Kidney (tissue), 14 donors: Measurements from ENCODE around the gene NKX1-1. TPM values are rescaled to one million over a fixed set of nuclear protein-coding genes. Genes with fewer than 3 reads are reported as not detected.

ENCODE experiments used
- DNase-seq, 5 donors: peaks; one replicate each; pipeline ENCODE4 v3.0.0-alpha.2; 2013 to 2020
- FAIRE-seq: peaks from 2 replicates; lab custom pipeline; 2012; peaks lifted over from hg19 to GRCh38; lab: Jason Lieb, UNC
- H3K27ac ChIP-seq, 2 donors: one replicate each; pipeline ENCODE4 v1.7.0; 2013; ENCODE audit warnings: low read depth in 2 of 2, low read length in 2 of 2, inconsistent platforms in 1 of 2
- H3K27me3 ChIP-seq: one replicate; pipeline ENCODE4 v1.7.1; 2013; ENCODE audit warnings: low read length, inconsistent platforms; ENCODE audit not compliant: control insufficient read depth, insufficient read depth
- H3K36me3 ChIP-seq, 3 donors: one replicate each; pipeline versions ENCODE4 v1.7.0 to v1.7.1; 2013; ENCODE audit warnings: low read length in 3 of 3, control low read depth in 1 of 3, inconsistent platforms in 1 of 3; ENCODE audit not compliant: insufficient read depth in 3 of 3, control insufficient read depth in 2 of 3
- H3K4me1 ChIP-seq, 3 donors: one replicate each; pipeline versions ENCODE4 v1.7.0 to v1.7.1; 2013; ENCODE audit warnings: low read length in 3 of 3, inconsistent platforms in 1 of 3, low read depth in 1 of 3; ENCODE audit not compliant: control insufficient read depth in 2 of 3, insufficient read depth in 2 of 3
- H3K4me3 ChIP-seq, 3 donors: one replicate each; pipeline versions ENCODE4 v1.7.0 to v1.8.1; 2013; ENCODE audit warnings: low read length in 3 of 3, control low read depth in 1 of 3, inconsistent platforms in 1 of 3
- H3K9ac ChIP-seq, 3 donors: one replicate each; pipeline versions ENCODE4 v1.7.0 to v1.7.1; 2013; ENCODE audit warnings: low read length in 3 of 3, control low read depth in 1 of 3, inconsistent platforms in 1 of 3
- H3K9me3 ChIP-seq, 3 donors: one replicate each; pipeline versions ENCODE4 v1.7.0 to v1.7.1; 2013; ENCODE audit warnings: low read length in 3 of 3, control low read depth in 1 of 3, inconsistent platforms in 1 of 3; ENCODE audit not compliant: control insufficient read depth in 2 of 3, insufficient read depth in 1 of 3
- intact Hi-C: fragments of 100-400 bp; cut with DNase I; formaldehyde crosslinking; loops from one replicate; pipeline ENCODE4 v1.11.1; 2022
- polyA plus RNA-seq: library from polyadenylated mRNA; stranded (reverse); fragments of 350-450 nt; fragmentation: Illumina TruSeq; extraction: RNeasy Lipid Tissue Mini Kit (QIAGEN cat#74804); gene quantifications from one replicate; pipeline ENCODE4 v1.2.3, GENCODE V29; 2014; ENCODE audit warnings: low read depth, low replicate concordance; ENCODE audit not compliant: insufficient read depth
- total RNA-seq: library from RNA; stranded (reverse); fragmentation: NEBNext Ultra II Directional; extraction: Animal tissue kit (Norgen Biotek cat#: 25700); gene quantifications from one replicate; pipeline ENCODE4 v1.2.1, GENCODE V29; 2021
- TF ChIP-seq, protein P1 (sequence below): IDR thresholded peaks from 3 replicates; pipeline ENCODE4 v1.5.1; 2012; ENCODE audit warnings: mild to moderate bottlenecking, moderate library complexity, borderline replicate concordance; ENCODE audit not compliant: insufficient read depth; ENCODE audit errors: extremely low read depth
- donor health status: control.
- donor health status: control.
- donor health status: control.
- donor health status: control.
- donor health status: control.
- donor health status: DM: yes; HTN: yes; CAD: no.
- donor health status: Normal renal cell carcinoma (clear cell type).

Gene NKX1-1
- total and polyA plus RNA-seq, 2 donors from 2014 or later, result not detected

DNA sequence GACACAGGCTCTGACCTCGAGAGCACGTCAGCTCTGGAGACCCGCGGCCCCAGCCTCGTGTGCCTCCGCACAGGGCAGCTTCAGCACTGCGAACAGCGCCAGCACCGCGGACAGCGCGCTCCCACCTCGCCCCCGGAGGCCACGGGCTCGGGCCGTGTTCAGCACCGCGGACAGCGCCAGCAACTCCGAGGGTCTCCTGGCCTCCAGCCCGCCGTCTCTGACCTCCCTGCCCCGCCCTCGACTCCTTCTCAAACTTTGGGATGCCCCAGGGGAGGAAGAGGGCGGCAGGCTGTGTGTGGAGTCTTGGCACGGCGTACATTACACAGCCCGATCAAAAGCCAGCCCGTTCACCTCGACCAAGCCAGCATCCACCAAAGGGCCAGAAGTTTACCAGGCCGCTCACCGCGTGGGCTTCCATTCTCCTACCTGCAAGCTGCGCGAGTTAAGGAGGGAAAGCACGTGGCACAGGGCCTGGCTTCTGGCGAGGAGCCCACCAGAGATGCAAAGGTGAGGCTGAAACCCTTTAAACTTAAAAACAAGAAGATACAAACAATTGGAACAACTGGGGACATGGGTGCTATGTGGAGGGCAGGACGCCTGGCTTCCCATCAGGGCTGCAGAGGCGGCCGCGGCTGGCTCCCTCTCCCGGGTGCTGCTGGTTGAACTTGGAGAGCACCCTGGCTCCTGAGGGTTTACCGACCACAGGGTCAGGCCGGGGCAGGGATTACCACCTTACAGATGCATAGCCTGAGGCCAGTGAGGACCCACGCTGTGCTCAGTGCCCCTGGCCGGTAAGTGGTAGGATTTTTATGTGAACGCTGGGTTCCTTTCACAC lies 4.5 kb upstream of the NKX1-1 start:
- Histone ChIP-seq H3K9ac (no peak overlapping the region), H3K4me3 (no peak overlapping the region), H3K27ac (no peak overlapping the region), H3K27me3 (peaks cover 34% of the 10 kb centered on the region), H3K9me3 (no peaks in the 10 kb centered on the region), H3K36me3 (no peaks in the 10 kb centered on the region), H3K4me1 (no peaks in the 10 kb centered on the region)
- intact Hi-C loops, result no loop called here
- TF ChIP-seq, protein P1, sequence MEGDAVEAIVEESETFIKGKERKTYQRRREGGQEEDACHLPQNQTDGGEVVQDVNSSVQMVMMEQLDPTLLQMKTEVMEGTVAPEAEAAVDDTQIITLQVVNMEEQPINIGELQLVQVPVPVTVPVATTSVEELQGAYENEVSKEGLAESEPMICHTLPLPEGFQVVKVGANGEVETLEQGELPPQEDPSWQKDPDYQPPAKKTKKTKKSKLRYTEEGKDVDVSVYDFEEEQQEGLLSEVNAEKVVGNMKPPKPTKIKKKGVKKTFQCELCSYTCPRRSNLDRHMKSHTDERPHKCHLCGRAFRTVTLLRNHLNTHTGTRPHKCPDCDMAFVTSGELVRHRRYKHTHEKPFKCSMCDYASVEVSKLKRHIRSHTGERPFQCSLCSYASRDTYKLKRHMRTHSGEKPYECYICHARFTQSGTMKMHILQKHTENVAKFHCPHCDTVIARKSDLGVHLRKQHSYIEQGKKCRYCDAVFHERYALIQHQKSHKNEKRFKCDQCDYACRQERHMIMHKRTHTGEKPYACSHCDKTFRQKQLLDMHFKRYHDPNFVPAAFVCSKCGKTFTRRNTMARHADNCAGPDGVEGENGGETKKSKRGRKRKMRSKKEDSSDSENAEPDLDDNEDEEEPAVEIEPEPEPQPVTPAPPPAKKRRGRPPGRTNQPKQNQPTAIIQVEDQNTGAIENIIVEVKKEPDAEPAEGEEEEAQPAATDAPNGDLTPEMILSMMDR, result no peak
- no peak for FAIRE-seq
- peak; percentile 71 to 92 (median 91) for DNase-seq

DNA sequence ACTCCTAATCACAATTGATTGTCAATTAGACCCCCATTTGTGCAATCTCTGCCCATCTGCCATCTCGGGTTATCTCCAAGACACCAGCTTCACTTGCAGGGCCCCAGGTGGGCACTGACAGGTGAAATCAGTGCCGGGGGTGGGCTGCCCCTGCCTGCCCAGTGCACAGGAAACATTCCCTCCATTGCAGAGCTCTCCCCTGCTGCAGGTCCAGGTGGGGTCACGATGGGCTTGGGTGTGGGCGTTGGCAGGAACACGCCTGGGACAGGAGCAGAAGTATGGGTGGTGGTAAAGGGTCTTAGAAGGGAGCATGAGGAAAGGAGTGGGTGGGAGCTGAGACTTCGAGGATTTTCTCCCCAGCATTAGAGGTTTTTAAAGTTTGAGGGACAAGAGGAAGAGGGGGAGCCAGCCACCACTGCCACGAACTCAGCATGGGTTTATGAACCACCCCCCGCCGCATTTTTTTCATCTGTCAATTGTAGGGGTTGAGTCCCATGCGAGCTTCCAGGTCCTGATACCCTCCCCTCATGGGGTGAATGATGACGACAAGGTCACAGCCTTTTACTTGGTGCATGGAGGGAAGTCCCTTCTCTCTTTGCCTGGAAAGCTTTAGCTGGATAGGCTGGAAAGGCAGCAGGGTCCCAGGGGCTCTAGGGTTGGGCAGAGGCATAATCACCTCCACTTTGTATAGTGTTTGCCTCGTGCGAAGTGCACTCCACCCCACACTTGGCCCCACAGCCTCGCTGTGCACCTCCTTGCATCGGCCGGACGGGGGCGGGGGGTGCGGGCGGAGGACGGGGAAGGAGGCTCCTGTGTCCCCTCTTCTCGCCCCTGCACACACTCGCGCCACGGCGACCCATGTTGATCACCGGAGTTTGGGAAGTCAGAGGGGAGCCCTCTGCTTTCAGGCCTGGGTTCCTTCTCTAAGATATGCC lies 3.5 kb upstream of the NKX1-1 start:
- DNase-seq (peak in 1 of 5 donors; percentile 33), FAIRE-seq (no peak)
- Histone ChIP-seq H3K4me3 (no peak overlapping the region), H3K9me3 (no peaks in the 10 kb centered on the region), H3K27ac (no peak overlapping the region), H3K9ac (no peak overlapping the region), H3K27me3 (peaks cover 27% of the 10 kb centered on the region), H3K4me1 (no peaks in the 10 kb centered on the region), H3K36me3 (no peaks in the 10 kb centered on the region)
- TF ChIP-seq, protein P1, result no peak
- intact Hi-C loops, result no loop called here

DNA sequence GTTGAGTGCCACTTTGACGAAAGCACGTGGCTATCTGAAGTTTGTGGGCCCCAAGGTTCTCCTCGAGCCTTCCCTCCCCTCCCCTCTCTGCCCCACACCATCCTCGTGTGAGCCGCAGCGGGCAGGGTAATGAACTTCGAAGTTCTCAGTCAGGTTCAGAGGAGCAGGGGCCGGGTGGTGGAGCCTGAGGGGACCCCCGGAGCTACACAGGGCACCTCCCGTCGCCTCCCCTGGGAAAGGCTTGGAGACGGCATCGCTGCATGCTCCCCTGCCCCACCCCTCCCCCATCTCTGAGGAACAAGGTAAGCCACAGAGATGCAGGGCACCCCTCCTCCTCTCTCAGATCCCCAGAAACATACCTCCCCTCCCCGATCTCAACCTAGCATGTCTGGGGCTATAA lies 2.8 kb upstream of the NKX1-1 start:
- H3K9me3 ChIP-seq, result no peaks in the 10 kb centered on the region
- H3K27ac ChIP-seq, result no peak overlapping the region
- intact Hi-C loops, result no loop called here
- H3K9ac ChIP-seq, result no peak overlapping the region
- H3K4me1 ChIP-seq, result no peaks in the 10 kb centered on the region
- TF ChIP-seq, protein P1, result no peak
- FAIRE-seq (no peak), DNase-seq (peak in 2 of 5 donors; percentile 31 to 58)
- peaks cover 27% of the 10 kb centered on the region for H3K27me3 ChIP-seq
- no peak overlapping the region for H3K4me3 ChIP-seq
- no peaks in the 10 kb centered on the region for H3K36me3 ChIP-seq
